PFSK-1 (cell line): ENCODE data around the gene CLK4.

Source experiments
- POLR2AphosphoS5 ChIP-seq: IDR thresholded peaks from 2 replicates; pipeline ENCODE4 v1.6.1; 2012; ENCODE audit warnings: low read depth, mild to moderate bottlenecking, control low read depth, low read length, moderate library complexity
- REST ChIP-seq, 2 experiments: IDR thresholded peaks; 2 replicates each; pipeline versions ENCODE4 v1.6.1 to v1.8.0; 2011 to 2012; ENCODE audit warnings: low read depth in 2 of 2, low read length in 2 of 2, control low read depth in 1 of 2, inconsistent platforms in 1 of 2, mild to moderate bottlenecking in 1 of 2, moderate library complexity in 1 of 2; ENCODE audit not compliant: insufficient read depth in 1 of 2
- SIN3A ChIP-seq: IDR thresholded peaks from 2 replicates; pipeline ENCODE4 v1.6.1; 2012; ENCODE audit warnings: mild to moderate bottlenecking, low read length, moderate library complexity, borderline replicate concordance; ENCODE audit not compliant: insufficient read depth
- TAF1 ChIP-seq: IDR thresholded peaks from 2 replicates; pipeline ENCODE4 v1.6.1; 2012; ENCODE audit warnings: low read length, control low read depth, borderline replicate concordance; ENCODE audit not compliant: insufficient read depth

GRCh38 chr5:178667101-178667500 is 40.3 kb upstream of the CLK4 start:
- TF ChIP-seq POLR2AphosphoS5 (no peak), REST (IDR thresholded peaks at IDR 0.05; ENCODE audit: insufficient read depth in 1 of 2, low read depth in 2 of 2, low read length in 2 of 2) (no peak), SIN3A (no peak), TAF1 (no peak)
